Midbrain (tissue), 1 donor: ENCODE results near the gene PPP1R12B.
"Not testable (repeated sequence)": the region's sequence is repeated elsewhere in the genome, so short reads cannot be mapped to it uniquely, and the experiment has no call there.

Source experiments
- DNase-seq: peaks from one replicate; lab custom pipeline; 2025; lab: John Stamatoyannopoulos, UW

Gene PPP1R12B

GRCh38 chr1:202343652-202344349 lies 4.7 kb upstream of the PPP1R12B start:
- peak; percentile 27 for DNase-seq

GRCh38 chr1:202348005-202348508 lies 442 bp upstream of the PPP1R12B start:
- no peak for DNase-seq

GRCh38 chr1:202349206-202349928 lies 868 bp downstream of the PPP1R12B start:
- DNase-seq: peak; percentile 18

- DNase-seq: no peak
Observed at GRCh38 chr1:202351725-202352124, 3.2 kb downstream of the PPP1R12B start.

- DNase-seq: not testable (repeated sequence)
Observed at GRCh38 chr1:202352583-202353197, 4.2 kb downstream of the PPP1R12B start.

- no peak for DNase-seq
Observed at GRCh38 chr1:202355944-202356553, 7.5 kb downstream of the PPP1R12B start.

- DNase-seq: no peak
Observed at GRCh38 chr1:202357506-202357905, 9.0 kb downstream of the PPP1R12B start.

GRCh38 chr1:202361224-202361623 lies 12.7 kb downstream of the PPP1R12B start:
- DNase-seq: no peak

GRCh38 chr1:202361701-202362100 lies 13.2 kb downstream of the PPP1R12B start:
- no peak for DNase-seq

GRCh38 chr1:202362212-202362611 lies 13.7 kb downstream of the PPP1R12B start:
- no peak for DNase-seq

- DNase-seq: no peak
Observed at GRCh38 chr1:202365092-202365815, 16.8 kb downstream of the PPP1R12B start.

GRCh38 chr1:202367271-202367670 lies 18.8 kb downstream of the PPP1R12B start:
- DNase-seq: no peak

GRCh38 chr1:202370906-202371305 lies 22.4 kb downstream of the PPP1R12B start:
- DNase-seq: not testable (repeated sequence)

- DNase-seq: no peak
Observed at GRCh38 chr1:202374099-202374498, 25.6 kb downstream of the PPP1R12B start.

GRCh38 chr1:202375175-202375574 lies 26.7 kb downstream of the PPP1R12B start:
- DNase-seq: not testable (repeated sequence)

GRCh38 chr1:202376247-202376646 lies 27.7 kb downstream of the PPP1R12B start:
- no peak for DNase-seq

GRCh38 chr1:202379884-202380529 lies 31.5 kb downstream of the PPP1R12B start:
- DNase-seq: not testable (repeated sequence)

GRCh38 chr1:202380535-202380934 lies 32.0 kb downstream of the PPP1R12B start:
- DNase-seq: not testable (repeated sequence)

- DNase-seq: not testable (repeated sequence)
Observed at GRCh38 chr1:202381867-202382266, 33.4 kb downstream of the PPP1R12B start.

- DNase-seq: not testable (repeated sequence)
Observed at GRCh38 chr1:202395831-202396230, 47.3 kb downstream of the PPP1R12B start.

- DNase-seq: no peak
Observed at GRCh38 chr1:202397256-202397655, 48.8 kb downstream of the PPP1R12B start.
